IMR-90 (cell line): ENCODE measurements around the gene GNG7.

Source experiments
- CTCF ChIP-seq: conservative IDR thresholded peaks from 2 replicates; pipeline ENCODE4 v1.5.1; 2012; ENCODE audit warnings: mild to moderate bottlenecking, low read depth, low read length, improper control_type of control experiment
- RAD21 ChIP-seq: IDR thresholded peaks from 2 replicates; pipeline ENCODE4 v1.6.1; 2012; ENCODE audit warnings: low read length, improper control_type of control experiment

GRCh38 chr19:2485428-2485827, 217.1 kb downstream of the GNG7 start:
- TF ChIP-seq CTCF (no peak), RAD21 (no peak)
